GM23338 (cell line): Measurements from ENCODE around the gene KANK3. TPM values are rescaled to one million over a fixed set of nuclear protein-coding genes. Genes with fewer than 3 reads are reported as not detected.
"Not testable (repeated sequence)": the region's sequence is repeated elsewhere in the genome, so short reads cannot be mapped to it uniquely, and the experiment has no call there.

ENCODE experiments used
- ATAC-seq: fragments of 200-7000 bp; cut with Tn5 transposase; 3 replicates; pipeline ENCODE4 v1.9.1; 2020
- DNase-seq: peaks from one replicate; pipeline ENCODE4 v3.0.0-alpha.2; 2015; ENCODE audit warnings: low spot score
- H2AFZ ChIP-seq: fragments of 200-600 bp; sonication (generic); 2 replicates; pipeline ENCODE4 v1.8.0; 2016; ENCODE audit warnings: antibody characterized with exemption, mild to moderate bottlenecking, moderate library complexity
- H3F3A ChIP-seq: fragments of 200-600 bp; sonication (generic); replicated peaks from 2 replicates; pipeline ENCODE4 v1.8.0; 2017; ENCODE audit warnings: antibody characterized with exemption, mixed run types, low read depth
- H3K27ac ChIP-seq: fragments of 200-600 bp; sonication (generic); 2 replicates; pipeline ENCODE4 v1.6.1; 2016; ENCODE audit warnings: low read depth
- H3K27me3 ChIP-seq: fragments of 200-600 bp; sonication (generic); 2 replicates; pipeline ENCODE4 v1.8.0; 2016; ENCODE audit warnings: mild to moderate bottlenecking, mixed run types, moderate library complexity; ENCODE audit not compliant: insufficient read depth
- H3K36me3 ChIP-seq: fragments of 200-600 bp; sonication (generic); 2 replicates; pipeline ENCODE4 v1.8.0; 2016; ENCODE audit warnings: mild to moderate bottlenecking; ENCODE audit not compliant: insufficient read depth
- H3K4me1 ChIP-seq: fragments of 200-600 bp; sonication (generic); 2 replicates; pipeline ENCODE4 v1.8.0; 2016; ENCODE audit warnings: mild to moderate bottlenecking, moderate library complexity; ENCODE audit not compliant: insufficient read depth
- H3K4me2 ChIP-seq: fragments of 200-600 bp; sonication (generic); 2 replicates; pipeline ENCODE4 v1.7.1; 2017; ENCODE audit warnings: mixed run types
- H3K4me3 ChIP-seq: fragments of 200-600 bp; sonication (generic); 2 replicates; pipeline ENCODE4 v1.6.1; 2016; ENCODE audit warnings: mixed run types
- H3K79me2 ChIP-seq: fragments of 200-600 bp; sonication (generic); replicated peaks from 2 replicates; pipeline ENCODE4 v1.8.0; 2017; ENCODE audit warnings: mild to moderate bottlenecking; ENCODE audit not compliant: insufficient read depth
- H3K9me2 ChIP-seq: fragments of 200-600 bp; sonication (generic); 2 replicates; pipeline ENCODE4 v1.8.0; 2017; ENCODE audit not compliant: insufficient read depth
- H4K20me1 ChIP-seq: fragments of 200-600 bp; sonication (generic); replicated peaks from 2 replicates; pipeline ENCODE4 v1.8.0; 2017; ENCODE audit warnings: mild to moderate bottlenecking; ENCODE audit not compliant: insufficient read depth
- H3K27ac Mint-ChIP-seq: 2 replicates; pipeline ENCODE4 v1.8.0; 2020; ENCODE audit warnings: inconsistent platforms, mild to moderate bottlenecking, moderate library complexity, mixed read lengths
- H3K27me3 Mint-ChIP-seq: 3 replicates; pipeline ENCODE4 v1.8.0; 2022; ENCODE audit warnings: low read depth, mild to moderate bottlenecking, moderate library complexity, mixed read lengths, inconsistent platforms; ENCODE audit not compliant: insufficient read depth, poor library complexity
- H3K36me3 Mint-ChIP-seq: 3 replicates; pipeline ENCODE4 v1.8.0; 2021; ENCODE audit warnings: low read depth, mild to moderate bottlenecking, inconsistent platforms, moderate library complexity, mixed read lengths
- H3K4me1 Mint-ChIP-seq: 3 replicates; pipeline ENCODE4 v1.8.0; 2020; ENCODE audit warnings: mild to moderate bottlenecking, inconsistent platforms, mixed read lengths
- H3K4me3 Mint-ChIP-seq: 3 replicates; pipeline ENCODE4 v1.8.0; 2021; ENCODE audit warnings: moderate library complexity, mild to moderate bottlenecking, inconsistent platforms, mixed read lengths
- H3K9me3 Mint-ChIP-seq: 3 replicates; pipeline ENCODE4 v1.8.0; 2020; ENCODE audit warnings: moderate library complexity, mild to moderate bottlenecking, inconsistent platforms, mixed read lengths
- CREB1 ChIP-seq: fragments of 250-450 bp; sonication (Bioruptor Pico); IDR thresholded peaks from 2 replicates; pipeline ENCODE4 v1.5.0; 2020; ENCODE audit warnings: low read depth, mild to moderate bottlenecking, moderate library complexity
- EZH2 ChIP-seq: fragments of 200-600 bp; sonication (generic); IDR thresholded peaks from one replicate; pipeline ENCODE4 v1.8.0; 2017; ENCODE audit warnings: antibody characterized with exemption, mild to moderate bottlenecking, low read depth; ENCODE audit not compliant: unreplicated experiment
- EZH2phosphoT487 ChIP-seq: fragments of 200-600 bp; sonication (generic); IDR thresholded peaks from one replicate; pipeline ENCODE4 v1.8.1; 2018; ENCODE audit warnings: antibody characterized with exemption; ENCODE audit not compliant: unreplicated experiment
- JUNB ChIP-seq: IDR thresholded peaks from one replicate; pipeline ENCODE4 v1.6.1; 2016; ENCODE audit warnings: antibody characterized with exemption; ENCODE audit not compliant: unreplicated experiment
- NANOG ChIP-seq: IDR thresholded peaks from 2 replicates; pipeline ENCODE4 v1.6.1; 2016; ENCODE audit warnings: antibody characterized with exemption, borderline replicate concordance
- POLR2AphosphoS5 ChIP-seq: IDR thresholded peaks from 2 replicates; pipeline ENCODE4 v1.6.1; 2016; ENCODE audit warnings: antibody characterized with exemption, low read depth
- STAT1 ChIP-seq: IDR thresholded peaks from one replicate; pipeline ENCODE4 v1.6.1; 2016; ENCODE audit warnings: antibody characterized with exemption; ENCODE audit not compliant: unreplicated experiment
- ZNF114 ChIP-seq: fragments of 250-450 bp; sonication (Bioruptor Pico); IDR thresholded peaks from 2 replicates; pipeline ENCODE4 v1.5.0; 2020; ENCODE audit warnings: mild to moderate bottlenecking, moderate library complexity
- ZNF331 ChIP-seq: fragments of 250-450 bp; sonication (Bioruptor Pico); IDR thresholded peaks from 2 replicates; pipeline ENCODE4 v1.5.0; 2020; ENCODE audit warnings: low read depth, mild to moderate bottlenecking, moderate library complexity
- polyA plus RNA-seq: library from polyadenylated mRNA; unstranded; fragments of >200 nt; fragmentation: Nextera tagmentation; extraction: Ambion mirVana; gene quantifications from 2 replicates; pipeline ENCODE4 v1.2.1, GENCODE V29; 2016
- total RNA-seq: library from RNA; depleted of rRNA; stranded (reverse); fragments of >200 nt; shearing (Covaris generic); gene quantifications from 2 replicates; pipeline ENCODE4 v1.2.3, GENCODE V29; 2014
- TF ChIP-seq, protein P1 (sequence below): IDR thresholded peaks from one replicate; pipeline ENCODE4 v1.6.1; 2018; ENCODE audit warnings: antibody characterized with exemption; ENCODE audit not compliant: unreplicated experiment
- TF ChIP-seq, protein P2 (sequence below), 2 experiments: fragments of 200-600 bp in 1 of 2; sonication (generic) in 1 of 2; conservative IDR thresholded peaks; 2 replicates each; pipeline versions ENCODE4 v1.5.1 to v1.6.1; 2016 to 2017; ENCODE audit warnings: antibody characterized with exemption in 2 of 2, low read depth in 2 of 2, mild to moderate bottlenecking in 2 of 2, moderate library complexity in 1 of 2

Gene KANK3
- total and polyA plus RNA-seq, 2 experiments from 2014 or later = 2.0 to 9.3 TPM

DNA sequence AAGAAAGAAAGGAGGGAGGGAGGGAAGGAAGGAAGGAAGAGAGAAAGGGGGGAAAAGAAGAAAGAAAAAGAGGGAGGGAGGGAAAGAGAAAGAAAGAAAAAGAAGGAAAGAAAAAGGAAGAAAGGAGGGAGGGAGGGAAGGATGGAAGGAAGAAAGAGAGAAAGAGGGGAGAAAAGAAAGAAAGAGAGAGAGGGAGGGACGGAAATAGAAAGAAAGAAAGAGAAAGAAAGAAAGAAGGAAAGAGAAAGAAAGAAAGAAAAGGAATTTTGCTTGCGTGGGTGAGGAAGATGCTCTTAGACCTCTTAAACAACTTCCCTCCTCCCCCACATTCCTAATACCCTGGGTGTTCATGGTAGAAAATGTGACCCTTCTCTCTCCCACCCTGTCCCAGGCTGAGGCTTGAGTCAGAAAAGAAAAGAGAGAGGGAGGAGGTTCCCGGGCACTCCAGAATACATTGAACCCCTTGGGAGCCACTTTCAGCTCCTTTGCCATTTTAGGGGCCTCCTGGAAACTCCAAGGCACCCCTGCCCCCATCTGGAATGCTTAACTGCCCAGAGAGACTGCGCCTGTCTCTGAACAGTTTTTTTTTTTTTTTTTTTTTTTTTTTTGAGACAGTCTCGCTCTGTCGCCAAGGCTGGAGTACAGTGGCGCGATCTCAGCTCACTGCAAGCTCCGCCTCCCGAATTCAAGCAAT, 9.2 kb upstream of the KANK3 start:
- Histone ChIP-seq H3K4me2 (peak overlapping the region; percentile 72), H4K20me1 (no peaks in the 10 kb centered on the region), H3F3A (peaks cover 6% of the 10 kb centered on the region; the same call in 1 of the 2 replicates), H3K4me3 (peak overlapping the region; percentile 39), H3K27me3 (no peaks in the 10 kb centered on the region), H3K79me2 (no peaks in the 10 kb centered on the region), H3K9me2 (no peaks in the 10 kb centered on the region), H3K36me3 (no peaks in the 10 kb centered on the region), H2AFZ (peak overlapping the region; percentile 95), H3K4me1 (peaks cover 5% of the 10 kb centered on the region; the same call in 1 of the 2 replicates), H3K27ac (peak overlapping the region; percentile 10; the same call in 1 of the 2 replicates)
- TF ChIP-seq EZH2phosphoT487 = no peak
- TF ChIP-seq NANOG = no peak
- TF ChIP-seq, protein P1, sequence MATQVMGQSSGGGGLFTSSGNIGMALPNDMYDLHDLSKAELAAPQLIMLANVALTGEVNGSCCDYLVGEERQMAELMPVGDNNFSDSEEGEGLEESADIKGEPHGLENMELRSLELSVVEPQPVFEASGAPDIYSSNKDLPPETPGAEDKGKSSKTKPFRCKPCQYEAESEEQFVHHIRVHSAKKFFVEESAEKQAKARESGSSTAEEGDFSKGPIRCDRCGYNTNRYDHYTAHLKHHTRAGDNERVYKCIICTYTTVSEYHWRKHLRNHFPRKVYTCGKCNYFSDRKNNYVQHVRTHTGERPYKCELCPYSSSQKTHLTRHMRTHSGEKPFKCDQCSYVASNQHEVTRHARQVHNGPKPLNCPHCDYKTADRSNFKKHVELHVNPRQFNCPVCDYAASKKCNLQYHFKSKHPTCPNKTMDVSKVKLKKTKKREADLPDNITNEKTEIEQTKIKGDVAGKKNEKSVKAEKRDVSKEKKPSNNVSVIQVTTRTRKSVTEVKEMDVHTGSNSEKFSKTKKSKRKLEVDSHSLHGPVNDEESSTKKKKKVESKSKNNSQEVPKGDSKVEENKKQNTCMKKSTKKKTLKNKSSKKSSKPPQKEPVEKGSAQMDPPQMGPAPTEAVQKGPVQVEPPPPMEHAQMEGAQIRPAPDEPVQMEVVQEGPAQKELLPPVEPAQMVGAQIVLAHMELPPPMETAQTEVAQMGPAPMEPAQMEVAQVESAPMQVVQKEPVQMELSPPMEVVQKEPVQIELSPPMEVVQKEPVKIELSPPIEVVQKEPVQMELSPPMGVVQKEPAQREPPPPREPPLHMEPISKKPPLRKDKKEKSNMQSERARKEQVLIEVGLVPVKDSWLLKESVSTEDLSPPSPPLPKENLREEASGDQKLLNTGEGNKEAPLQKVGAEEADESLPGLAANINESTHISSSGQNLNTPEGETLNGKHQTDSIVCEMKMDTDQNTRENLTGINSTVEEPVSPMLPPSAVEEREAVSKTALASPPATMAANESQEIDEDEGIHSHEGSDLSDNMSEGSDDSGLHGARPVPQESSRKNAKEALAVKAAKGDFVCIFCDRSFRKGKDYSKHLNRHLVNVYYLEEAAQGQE = no peak
- TF ChIP-seq POLR2AphosphoS5 = no peak
- no peak for TF ChIP-seq STAT1
- no peak for TF ChIP-seq CREB1
- no peak for TF ChIP-seq ZNF331 (CRISPR knock-in tag)
- TF ChIP-seq JUNB = no peak
- TF ChIP-seq, protein P2, sequence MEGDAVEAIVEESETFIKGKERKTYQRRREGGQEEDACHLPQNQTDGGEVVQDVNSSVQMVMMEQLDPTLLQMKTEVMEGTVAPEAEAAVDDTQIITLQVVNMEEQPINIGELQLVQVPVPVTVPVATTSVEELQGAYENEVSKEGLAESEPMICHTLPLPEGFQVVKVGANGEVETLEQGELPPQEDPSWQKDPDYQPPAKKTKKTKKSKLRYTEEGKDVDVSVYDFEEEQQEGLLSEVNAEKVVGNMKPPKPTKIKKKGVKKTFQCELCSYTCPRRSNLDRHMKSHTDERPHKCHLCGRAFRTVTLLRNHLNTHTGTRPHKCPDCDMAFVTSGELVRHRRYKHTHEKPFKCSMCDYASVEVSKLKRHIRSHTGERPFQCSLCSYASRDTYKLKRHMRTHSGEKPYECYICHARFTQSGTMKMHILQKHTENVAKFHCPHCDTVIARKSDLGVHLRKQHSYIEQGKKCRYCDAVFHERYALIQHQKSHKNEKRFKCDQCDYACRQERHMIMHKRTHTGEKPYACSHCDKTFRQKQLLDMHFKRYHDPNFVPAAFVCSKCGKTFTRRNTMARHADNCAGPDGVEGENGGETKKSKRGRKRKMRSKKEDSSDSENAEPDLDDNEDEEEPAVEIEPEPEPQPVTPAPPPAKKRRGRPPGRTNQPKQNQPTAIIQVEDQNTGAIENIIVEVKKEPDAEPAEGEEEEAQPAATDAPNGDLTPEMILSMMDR (conservative IDR thresholded peaks at IDR 0.05; ENCODE audit: low read depth in 2 of 2) = no peak
- TF ChIP-seq EZH2 = no peak
- no peak for TF ChIP-seq ZNF114 (CRISPR knock-in tag)
- no peaks in the 10 kb centered on the region; the same call in 2 of the 3 replicates for H3K9me3 Mint-ChIP-seq
- ATAC-seq = peak; percentile 43
- H3K4me3 Mint-ChIP-seq = peak overlapping the region; percentile 57
- H3K27ac Mint-ChIP-seq = peak overlapping the region; percentile 40; the same call in 1 of the 2 replicates
- H3K27me3 Mint-ChIP-seq = peaks cover 8% of the 10 kb centered on the region
- peaks cover 19% of the 10 kb centered on the region for H3K4me1 Mint-ChIP-seq
- DNase-seq = peak; percentile 52
- no peaks in the 10 kb centered on the region for H3K36me3 Mint-ChIP-seq

DNA sequence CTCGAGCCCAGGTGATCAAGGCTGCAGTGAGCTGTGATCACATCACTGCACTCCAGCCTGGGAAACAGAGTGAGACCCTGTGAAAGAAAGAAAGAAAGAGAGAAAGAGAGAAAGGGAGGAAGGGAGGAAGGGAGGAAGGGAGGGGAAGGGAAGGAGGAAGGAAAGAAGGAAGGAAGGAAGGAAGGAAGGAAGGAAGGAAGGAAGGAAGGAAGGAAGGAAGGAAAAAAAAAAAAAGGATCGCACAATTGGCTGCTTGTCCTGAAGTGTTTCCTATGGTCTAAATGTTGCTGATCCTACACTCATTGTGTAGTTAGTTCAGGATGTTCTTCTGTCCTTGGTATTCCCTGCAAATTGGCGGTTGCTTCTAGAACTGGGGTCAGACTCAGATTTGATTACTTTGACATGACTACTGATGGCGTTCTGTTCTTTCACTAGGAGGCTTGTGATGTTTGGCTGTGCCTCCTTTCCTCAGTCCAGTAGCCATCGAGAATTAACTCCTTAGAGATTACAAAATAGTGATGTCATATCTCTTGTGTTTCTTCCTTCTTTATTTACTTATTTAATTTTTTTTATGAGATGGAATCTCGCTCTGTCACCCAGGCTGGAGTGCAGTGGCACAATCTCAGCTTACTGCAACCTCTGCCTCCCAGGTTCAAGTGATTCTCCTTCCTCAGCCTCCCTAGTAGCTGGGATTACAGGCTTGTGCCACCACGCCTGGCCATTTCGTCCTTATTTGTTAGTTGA, 6.7 kb upstream of the KANK3 start:
- H3K4me1 ChIP-seq, H3K9me2 ChIP-seq, ATAC-seq, H3K4me3 Mint-ChIP-seq, DNase-seq, H3K27ac ChIP-seq, H3K27ac Mint-ChIP-seq, H3K4me2 ChIP-seq, H3K9me3 Mint-ChIP-seq, H3K4me3 ChIP-seq, H3K79me2 ChIP-seq, H3K36me3 Mint-ChIP-seq, H3F3A ChIP-seq, H4K20me1 ChIP-seq, H2AFZ ChIP-seq, H3K36me3 ChIP-seq, H3K27me3 ChIP-seq: not testable (repeated sequence)
- Mint-ChIP-seq H3K4me1 (peaks cover 19% of the 10 kb centered on the region), H3K27me3 (peaks cover 13% of the 10 kb centered on the region)
